Stimulated activated CD4-positive, alpha-beta T cell treated with anti-CD3 and anti-CD28 coated beads, TNF-alpha, amount 100 ng/mL, for 48 hours (primary cell): ENCODE data around the gene EGF.

Experiments used
- DNase-seq, 3 donors: peaks; one replicate each; pipeline ENCODE4 v3.0.0-alpha.2; 2020; ENCODE audit warnings: low read depth in 3 of 3

Gene EGF

GRCh38 chr4:109959195-109959594 is 46.5 kb downstream of the EGF start:
- DNase-seq: no peak

GRCh38 chr4:109962401-109962800 is 49.7 kb downstream of the EGF start:
- DNase-seq: no peak

- DNase-seq: no peak
Measured at GRCh38 chr4:109966891-109967481, 54.3 kb downstream of the EGF start.

- no peak for DNase-seq
Measured at GRCh38 chr4:109967798-109968520, 55.3 kb downstream of the EGF start.

- no peak for DNase-seq
Measured at GRCh38 chr4:109969087-109969486, 56.4 kb downstream of the EGF start.

- DNase-seq: no peak
Measured at GRCh38 chr4:109969919-109970318, 57.2 kb downstream of the EGF start.

DNA sequence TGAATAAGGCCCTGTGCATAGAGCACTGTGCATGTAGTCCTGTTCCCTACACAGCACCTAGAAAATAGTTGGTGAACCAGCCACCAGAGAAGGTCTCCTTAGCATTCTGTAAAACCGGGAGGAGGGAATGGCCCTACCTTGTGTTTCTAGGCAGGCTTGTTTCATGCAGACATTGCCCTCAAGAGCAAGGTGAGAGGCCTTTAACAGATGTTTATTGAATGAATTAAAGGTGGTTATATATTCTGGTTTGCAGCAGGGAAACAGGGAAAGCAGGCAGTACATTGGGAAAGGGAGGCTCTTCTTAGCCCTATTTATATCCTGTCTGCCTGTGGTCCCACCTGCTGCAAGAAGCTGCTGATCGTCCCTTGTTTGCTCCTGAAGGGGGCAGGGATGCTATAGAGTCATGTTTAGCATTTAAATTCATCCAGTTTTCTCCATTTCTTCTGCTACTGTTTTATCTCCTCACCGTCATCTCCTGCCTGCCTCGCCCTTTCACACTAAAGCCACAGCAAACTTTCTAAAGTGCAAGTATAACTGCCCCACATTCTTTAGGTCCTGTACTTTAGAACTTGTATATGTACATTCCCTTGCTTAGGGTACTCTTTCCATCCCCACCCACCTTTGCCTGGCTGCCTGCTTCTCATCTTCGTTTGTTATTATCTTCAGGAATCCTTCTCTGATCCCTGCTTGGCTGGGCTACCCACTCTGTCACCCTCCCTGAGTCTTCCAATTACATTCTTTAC is 60.3 kb downstream of the EGF start:
- no peak for DNase-seq

DNA sequence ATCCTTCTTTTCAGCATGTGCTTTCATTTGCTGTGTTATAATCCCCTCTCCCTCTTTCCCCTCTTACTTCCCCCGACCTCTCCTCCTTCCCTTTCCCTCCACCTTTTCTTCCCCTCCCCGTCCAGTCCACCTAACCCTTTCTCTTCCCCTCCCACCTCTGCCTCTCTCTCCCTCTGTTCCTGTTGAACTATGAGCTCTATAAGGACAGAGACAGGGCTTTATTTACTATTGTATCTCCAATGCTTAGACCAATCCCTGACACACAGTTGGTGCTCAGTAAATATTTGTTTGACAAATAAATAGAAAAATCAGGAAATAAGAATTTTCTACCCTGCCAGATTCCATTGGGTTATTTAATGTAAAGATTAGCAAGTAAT is 60.8 kb downstream of the EGF start:
- no peak for DNase-seq

GRCh38 chr4:109976189-109976588 is 63.5 kb downstream of the EGF start:
- DNase-seq: no peak

DNA sequence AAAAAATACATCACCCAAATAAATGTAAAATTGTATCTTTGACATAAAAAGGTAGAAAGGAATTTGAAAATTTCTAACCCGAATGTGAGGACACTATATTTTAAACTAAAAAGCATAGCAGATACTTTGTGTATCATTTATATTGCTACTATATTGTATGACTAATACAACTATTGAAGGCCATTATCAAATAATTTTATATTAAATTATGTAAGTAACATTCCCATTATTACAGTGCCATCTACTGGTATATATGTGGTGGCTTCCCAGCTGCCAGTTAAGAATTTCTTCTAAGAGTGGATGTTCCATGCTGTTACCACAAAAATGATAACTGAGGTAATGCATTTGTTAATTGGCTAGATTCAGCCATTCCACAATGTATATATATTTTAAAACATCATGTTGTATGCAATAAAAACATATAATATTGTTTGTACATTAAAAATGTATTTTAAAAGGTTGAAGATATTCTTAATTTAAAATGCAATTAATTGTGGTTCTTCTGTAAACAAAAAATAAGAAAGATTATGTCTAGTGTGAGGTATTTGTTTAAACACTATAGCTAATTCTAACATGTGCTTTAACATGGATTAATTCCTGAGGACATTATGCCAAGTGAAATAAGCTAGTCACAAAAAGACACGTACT is 65.3 kb downstream of the EGF start:
- DNase-seq: no peak

- DNase-seq: no peak
Measured at GRCh38 chr4:109978704-109979454, 66.2 kb downstream of the EGF start.

- DNase-seq: no peak
Measured at GRCh38 chr4:109979920-109980717, 67.4 kb downstream of the EGF start.

- no peak for DNase-seq
Measured at GRCh38 chr4:109981936-109982335, 69.3 kb downstream of the EGF start.

DNA sequence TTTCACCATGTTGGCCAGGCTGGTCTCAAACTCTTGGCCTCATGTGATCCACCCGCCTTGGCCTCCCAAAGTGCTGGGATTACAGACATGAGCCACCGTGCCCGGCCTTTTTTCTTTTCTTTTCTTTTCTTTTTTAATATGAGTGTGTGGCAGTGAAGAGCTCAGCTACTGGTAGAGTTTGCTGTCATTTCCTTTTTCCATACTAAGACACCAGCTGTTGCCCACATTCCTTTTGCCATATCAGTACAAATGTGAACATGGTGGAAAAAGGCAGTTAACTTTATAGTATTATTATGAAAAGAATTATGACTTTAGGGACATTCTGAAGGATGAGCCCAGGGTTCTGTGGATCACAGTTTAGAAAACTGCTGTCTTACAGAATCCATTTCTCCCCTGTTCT is 69.8 kb downstream of the EGF start:
- no peak for DNase-seq

DNA sequence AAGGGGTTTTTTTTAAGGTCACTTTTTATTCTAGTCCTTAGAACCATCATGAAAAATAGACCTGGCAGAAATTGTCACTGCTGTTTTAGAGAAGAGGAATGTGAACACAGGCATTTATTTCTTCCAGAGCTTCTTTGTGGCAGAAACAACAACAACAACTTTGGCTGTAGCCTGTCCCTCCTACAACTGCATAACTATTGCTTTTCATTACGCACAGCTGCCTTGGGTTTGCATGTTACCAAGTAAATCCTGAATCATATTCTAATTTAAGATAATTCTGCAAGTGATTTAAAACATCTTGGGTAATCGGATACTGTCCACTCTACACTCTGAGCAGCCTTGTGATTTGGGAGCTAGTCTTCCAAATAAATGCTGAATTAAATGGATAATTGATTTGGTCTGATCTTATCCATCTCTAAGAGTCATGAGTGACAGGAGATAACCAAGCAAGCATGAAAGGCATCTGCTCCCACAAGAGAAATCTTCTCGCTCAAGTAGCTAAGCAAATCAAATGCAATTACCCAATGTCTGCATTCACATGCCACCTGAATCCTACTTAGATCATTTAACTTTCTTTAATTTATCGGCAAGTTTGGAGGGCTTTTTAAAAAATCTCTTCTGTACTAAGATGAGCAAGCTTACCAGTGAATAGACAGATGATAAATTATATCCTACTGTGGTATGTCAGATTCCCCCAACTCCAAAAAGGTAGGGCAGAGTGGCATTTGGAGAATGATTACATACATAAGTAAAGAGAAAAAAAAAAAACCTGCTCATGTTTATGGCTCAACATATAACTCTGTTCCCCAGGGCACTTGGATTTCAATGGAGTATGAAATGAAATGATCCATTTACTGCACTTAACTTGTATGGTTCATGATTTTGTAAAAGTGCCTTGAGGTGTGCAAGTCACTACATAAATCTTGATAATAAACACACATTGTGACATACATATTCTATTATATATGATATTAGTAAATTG is 73.6 kb downstream of the EGF start:
- DNase-seq: no peak

DNA sequence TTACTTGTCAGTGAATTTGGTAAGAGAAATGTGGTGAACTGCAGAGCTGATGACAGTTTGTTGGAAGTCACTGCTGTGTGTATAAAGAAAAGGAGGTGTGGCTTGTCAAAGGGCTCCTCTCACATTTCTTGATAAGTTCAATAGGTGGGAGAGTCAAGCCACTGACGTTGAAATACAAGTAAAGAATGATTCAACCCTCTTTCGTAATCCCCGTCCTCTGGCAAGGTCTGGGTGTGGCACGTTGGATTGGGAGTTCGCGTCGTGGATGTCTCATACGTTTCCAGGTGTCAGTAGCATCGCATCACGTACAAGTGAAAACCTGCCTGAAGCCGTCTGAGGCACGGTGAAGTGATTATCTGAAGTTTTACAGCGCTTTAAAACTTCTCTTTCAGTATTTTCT is 76.4 kb downstream of the EGF start:
- no peak for DNase-seq

GRCh38 chr4:109989618-109990017 is 76.9 kb downstream of the EGF start:
- no peak for DNase-seq

- DNase-seq: no peak
Measured at GRCh38 chr4:109990261-109991257, 77.9 kb downstream of the EGF start.

DNA sequence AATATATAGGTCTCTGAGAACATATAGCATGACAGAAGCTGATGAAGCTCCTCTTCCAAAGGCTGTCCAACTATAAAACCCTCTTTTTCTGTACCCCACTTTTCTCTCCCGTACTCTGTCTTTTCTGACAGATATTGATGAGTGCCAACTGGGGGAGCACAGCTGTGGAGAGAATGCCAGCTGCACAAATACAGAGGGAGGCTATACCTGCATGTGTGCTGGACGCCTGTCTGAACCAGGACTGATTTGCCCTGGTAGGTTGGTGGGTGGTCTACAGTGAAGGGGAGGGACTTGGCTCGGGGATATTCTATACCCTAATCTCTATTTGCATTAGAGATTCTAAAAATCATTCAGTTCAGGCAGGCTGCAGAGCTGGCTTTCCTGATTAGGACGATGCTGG is 80.4 kb downstream of the EGF start:
- DNase-seq: no peak
